H1 (cell line): Measurements from ENCODE around the gene VMP1. TPM values are rescaled to one million over a fixed set of nuclear protein-coding genes. Genes with fewer than 3 reads are reported as not detected.

Experiments used
- SAP30 ChIP-seq: fragments of 300-600 bp; sonication (generic); IDR thresholded peaks from 2 replicates; pipeline ENCODE4 v1.7.1; 2012; ENCODE audit warnings: low read length, moderate library complexity, mild to moderate bottlenecking, inconsistent platforms; ENCODE audit not compliant: insufficient read depth, insufficient replicate concordance
- polyA plus RNA-seq, 7 experiments: library from polyadenylated mRNA; depleted of rRNA in 3 of 7; stranded (reverse) in 5 of 7; unstranded in 2 of 7; fragments of >200 nt in 5 of 7; fragments of 200-250 nt in 2 of 7; gene quantifications; 1 replicate in 5 of 7; 2 replicates in 1 of 7; 4 replicates in 1 of 7; pipeline versions ENCODE4 v1.2.1 to v1.2.3, GENCODE V29; 2011 to 2013; ENCODE audit warnings: missing spikeins in 2 of 7, mixed read lengths in 2 of 7
- total RNA-seq: library from RNA; stranded (reverse); fragmentation: NEBNext Ultra II Directional; extraction: Animal tissue kit (Norgen Biotek cat#: 25700); gene quantifications from 2 replicates; pipeline ENCODE4 v1.2.1, GENCODE V29; 2021
- TF ChIP-seq, protein P1 (sequence below): IDR thresholded peaks from 2 replicates; pipeline ENCODE4 v1.6.1; 2012; ENCODE audit warnings: inconsistent platforms

Gene VMP1
- total and polyA plus RNA-seq, 2 of the 8 experiments (the other 6 are each of a cell fraction or from before 2014, with no cell fraction given), result 45.0 to 92.7 TPM

DNA sequence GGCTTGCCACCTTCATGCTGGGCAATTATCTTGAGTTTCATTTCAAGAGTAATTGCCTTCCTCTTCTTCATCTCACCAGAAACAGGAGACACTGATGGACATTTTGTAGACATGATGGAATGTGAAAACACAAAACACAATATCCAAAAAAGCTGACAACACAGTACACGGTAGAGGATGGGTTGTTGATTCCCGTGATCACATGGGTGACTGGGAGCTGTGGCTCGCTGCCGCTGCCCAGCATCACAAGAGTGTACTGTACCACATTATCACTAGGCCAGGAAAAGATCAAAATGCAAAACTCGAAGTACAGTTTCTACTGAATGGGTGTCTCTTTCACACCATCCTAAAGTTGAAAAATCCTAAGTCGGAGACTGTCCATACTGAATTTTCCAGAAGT, 7.7 kb upstream of the VMP1 start (continued):
- no peak for TF ChIP-seq SAP30
- TF ChIP-seq, protein P1, sequence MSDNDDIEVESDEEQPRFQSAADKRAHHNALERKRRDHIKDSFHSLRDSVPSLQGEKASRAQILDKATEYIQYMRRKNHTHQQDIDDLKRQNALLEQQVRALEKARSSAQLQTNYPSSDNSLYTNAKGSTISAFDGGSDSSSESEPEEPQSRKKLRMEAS, result no peak
- TF ChIP-seq, all 59 proteins: peak for 0
